Fibroblast of pulmonary artery (primary cell): ENCODE data around the gene RNF220.

ENCODE experiments used
- DNase-seq: peaks from one replicate; pipeline ENCODE4 v3.0.0-alpha.2; 2010; ENCODE audit warnings: low read depth
- H3K4me3 ChIP-seq: replicated peaks from 2 replicates; pipeline ENCODE4 v1.5.1; 2011; ENCODE audit warnings: low read depth, mild to moderate bottlenecking, control low read depth, low read length, moderate library complexity
- CTCF ChIP-seq: IDR thresholded peaks from 2 replicates; pipeline ENCODE4 v1.5.1; 2011; ENCODE audit warnings: mild to moderate bottlenecking, control low read depth, low read length, inconsistent platforms; ENCODE audit errors: missing control alignments

RNF220 gene

GRCh38 chr1:44388551-44388950 lies 16.5 kb upstream of the RNF220 start:
- no peak for TF ChIP-seq CTCF
- H3K4me3 ChIP-seq, result no peak overlapping the region
- DNase-seq, result no peak

GRCh38 chr1:44389437-44389836 lies 15.6 kb upstream of the RNF220 start:
- no peak for TF ChIP-seq CTCF
- no peak for DNase-seq
- H3K4me3 ChIP-seq, result no peak overlapping the region

- TF ChIP-seq CTCF, result no peak
- H3K4me3 ChIP-seq, result no peak overlapping the region
- DNase-seq, result peak; percentile 51
Measured at GRCh38 chr1:44390277-44390676, 14.8 kb upstream of the RNF220 start.

- DNase-seq, result peak; percentile 16
- no peak for TF ChIP-seq CTCF
- no peak overlapping the region for H3K4me3 ChIP-seq
Measured at GRCh38 chr1:44401256-44402228, 3.5 kb upstream of the RNF220 start.

GRCh38 chr1:44405798-44406736 lies 1.0 kb downstream of the RNF220 start:
- no peak for TF ChIP-seq CTCF
- no peak for DNase-seq
- H3K4me3 ChIP-seq, result peak overlapping the region; percentile 42

GRCh38 chr1:44406737-44407429 lies 1.8 kb downstream of the RNF220 start:
- no peak overlapping the region for H3K4me3 ChIP-seq
- no peak for DNase-seq
- no peak for TF ChIP-seq CTCF
